GM23248 (cell line): ENCODE results near the gene RNASE7. TPM values are rescaled to one million over a fixed set of nuclear protein-coding genes. Genes with fewer than 3 reads are reported as not detected.
A peak's percentile ranks its signal among the peaks of the same experiment; 100 is the strongest.

Experiments used
- DNase-seq: peaks from one replicate; pipeline ENCODE4 v3.0.0-alpha.2; 2015
- H2AFZ ChIP-seq: fragments of 200-600 bp; sonication (generic); 2 replicates; pipeline ENCODE4 v1.6.1; 2016; ENCODE audit warnings: antibody characterized with exemption
- H3F3A ChIP-seq: fragments of 200-600 bp; sonication (generic); 2 replicates; pipeline ENCODE4 v1.6.1; 2016; ENCODE audit warnings: mild to moderate bottlenecking, antibody characterized with exemption, mixed run types; ENCODE audit not compliant: insufficient read depth
- H3K27ac ChIP-seq: fragments of 200-600 bp; sonication (generic); 2 replicates; pipeline ENCODE4 v1.5.1; 2016; ENCODE audit warnings: mild to moderate bottlenecking
- H3K27me3 ChIP-seq: fragments of 200-600 bp; sonication (generic); replicated peaks from 2 replicates; pipeline ENCODE4 v1.6.1; 2016; ENCODE audit warnings: mild to moderate bottlenecking; ENCODE audit not compliant: insufficient read depth
- H3K36me3 ChIP-seq: fragments of 200-600 bp; sonication (generic); 2 replicates; pipeline ENCODE4 v1.6.1; 2016; ENCODE audit warnings: low read depth, mild to moderate bottlenecking
- H3K4me1 ChIP-seq: fragments of 200-600 bp; sonication (generic); 2 replicates; pipeline ENCODE4 v1.6.1; 2016; ENCODE audit warnings: mild to moderate bottlenecking; ENCODE audit not compliant: insufficient read depth
- H3K4me2 ChIP-seq: fragments of 200-600 bp; sonication (generic); one replicate; pipeline ENCODE4 v1.6.1; 2016; ENCODE audit warnings: mild to moderate bottlenecking; ENCODE audit not compliant: unreplicated experiment
- H3K4me3 ChIP-seq: fragments of 200-600 bp; sonication (generic); 2 replicates; pipeline ENCODE4 v1.5.1; 2016; ENCODE audit warnings: mild to moderate bottlenecking
- H3K79me2 ChIP-seq: fragments of 200-600 bp; sonication (generic); 2 replicates; pipeline ENCODE4 v1.6.1; 2016; ENCODE audit warnings: mild to moderate bottlenecking; ENCODE audit not compliant: insufficient read depth
- H3K9ac ChIP-seq: fragments of 200-600 bp; sonication (generic); 2 replicates; pipeline ENCODE4 v1.6.1; 2016; ENCODE audit warnings: mild to moderate bottlenecking
- H3K9me2 ChIP-seq: fragments of 200-600 bp; sonication (generic); 2 replicates; pipeline ENCODE4 v1.6.1; 2016; ENCODE audit warnings: mixed run types, mild to moderate bottlenecking, moderate library complexity; ENCODE audit not compliant: insufficient read depth
- H3K9me3 ChIP-seq: fragments of 200-600 bp; sonication (generic); one replicate; pipeline ENCODE4 v1.6.1; 2017; ENCODE audit warnings: low read depth
- H4K20me1 ChIP-seq: fragments of 200-600 bp; sonication (generic); 2 replicates; pipeline ENCODE4 v1.6.0; 2016; ENCODE audit not compliant: insufficient read depth
- EZH2 ChIP-seq: fragments of 200-600 bp; sonication (generic); IDR thresholded peaks from 2 replicates; pipeline ENCODE4 v1.6.1; 2018; ENCODE audit warnings: antibody characterized with exemption, mild to moderate bottlenecking; ENCODE audit not compliant: insufficient read depth, poor library complexity, severe bottlenecking
- EZH2phosphoT487 ChIP-seq: fragments of 200-600 bp; sonication (generic); IDR thresholded peaks from 2 replicates; pipeline ENCODE4 v1.6.1; 2018; ENCODE audit warnings: antibody characterized with exemption, moderate library complexity, mild to moderate bottlenecking, low read depth; ENCODE audit not compliant: insufficient read depth
- WGBS, 2 experiments: methylation state at CpG; one replicate each; pipeline ENCODE4 v1.1.6; 2015 to 2017; ENCODE audit warnings: low lambda C conversion rate in 2 of 2, low coverage in 1 of 2; ENCODE audit errors: missing lambda C conversion rate in 2 of 2; 5-methylcytosine and 5-hydroxymethylcytosine counted together
- in situ Hi-C: fragments of 300-500 bp; cut with MboI; formaldehyde crosslinking; loops from 2 replicates; pipeline ENCODE4 v1.15.0; 2020
- polyA plus RNA-seq: library from polyadenylated mRNA; unstranded; fragments of >200 nt; fragmentation: Nextera tagmentation; extraction: Ambion mirVana; gene quantifications from 2 replicates; pipeline ENCODE4 v1.2.1, GENCODE V29; 2016
- total RNA-seq: library from RNA; depleted of rRNA; stranded (reverse); fragments of >200 nt; shearing (Covaris generic); gene quantifications from 2 replicates; pipeline ENCODE4 v1.2.3, GENCODE V29; 2014

RNASE7 gene
- total and polyA plus RNA-seq, 2 experiments from 2014 or later: not detected

GRCh38 chr14:21061347-21061668, 19.1 kb downstream of the RNASE7 start:
- Histone ChIP-seq H3K4me1 (peaks cover 26% of the 10 kb centered on the region), H3K36me3 (no peaks in the 10 kb centered on the region), H3K79me2 (no peaks in the 10 kb centered on the region), H3K4me3 (no peak overlapping the region), H3K27me3 (no peaks in the 10 kb centered on the region), H3K9me3 (no peaks in the 10 kb centered on the region), H3K27ac (no peak overlapping the region), H3F3A (peaks cover 10% of the 10 kb centered on the region; the same call in 1 of the 2 replicates), H3K9me2 (no peaks in the 10 kb centered on the region), H4K20me1 (no peaks in the 10 kb centered on the region), H2AFZ (no peak overlapping the region), H3K9ac (no peak overlapping the region), H3K4me2 (no peak overlapping the region)
- DNase-seq: no peak
- 92 to 98% methylated on average over 3 of the region's 3 CpGs for WGBS, 2 experiments
- in situ Hi-C loops: no loop called here
- no peak for TF ChIP-seq EZH2
- TF ChIP-seq EZH2phosphoT487: no peak

DNA sequence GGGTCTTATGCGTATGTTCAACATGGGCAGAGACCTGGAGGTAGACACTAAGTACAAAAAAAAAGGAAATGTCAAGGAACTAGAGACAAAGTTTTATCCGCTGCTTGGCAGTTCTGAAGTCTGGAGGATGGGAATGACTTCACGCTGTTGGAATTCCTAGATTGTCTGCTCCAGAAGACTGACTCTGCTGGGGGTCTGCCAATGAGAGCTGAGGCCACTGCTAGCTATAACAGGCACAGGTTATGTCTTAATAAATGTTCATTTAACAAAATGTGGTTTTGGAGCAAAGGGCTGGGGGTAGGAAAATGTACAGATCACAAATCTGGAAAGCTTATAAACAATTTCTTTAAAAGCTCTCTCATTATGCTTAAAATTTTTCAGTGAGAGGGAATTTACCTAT, 21.3 kb downstream of the RNASE7 start:
- Histone ChIP-seq H2AFZ (no peak overlapping the region), H3K4me3 (no peak overlapping the region), H3K4me1 (peaks cover 23% of the 10 kb centered on the region), H3K9ac (no peak overlapping the region), H3K9me2 (no peaks in the 10 kb centered on the region), H3K27me3 (no peaks in the 10 kb centered on the region), H3K9me3 (no peaks in the 10 kb centered on the region), H3K79me2 (no peaks in the 10 kb centered on the region), H3K27ac (no peak overlapping the region), H4K20me1 (no peaks in the 10 kb centered on the region), H3F3A (peaks cover 10% of the 10 kb centered on the region; the same call in 1 of the 2 replicates), H3K36me3 (no peaks in the 10 kb centered on the region), H3K4me2 (peak overlapping the region; percentile 9)
- in situ Hi-C loops: no loop called here
- WGBS, 2 experiments: 6 to 7% methylated on average over 3 of the region's 3 CpGs
- TF ChIP-seq EZH2phosphoT487 (no peak), EZH2 (no peak)
- DNase-seq: peak; percentile 86

GRCh38 chr14:21066882-21067502, 24.8 kb downstream of the RNASE7 start:
- no peaks in the 10 kb centered on the region for H3K36me3 ChIP-seq
- in situ Hi-C loops: no loop called here
- H3K9ac ChIP-seq: no peak overlapping the region
- H4K20me1 ChIP-seq: no peaks in the 10 kb centered on the region
- no peak overlapping the region for H2AFZ ChIP-seq
- peaks cover 27% of the 10 kb centered on the region for H3K4me1 ChIP-seq
- no peak overlapping the region for H3K27ac ChIP-seq
- no peak overlapping the region for H3K4me2 ChIP-seq
- H3K9me2 ChIP-seq: no peaks in the 10 kb centered on the region
- TF ChIP-seq EZH2: no peak
- no peak for TF ChIP-seq EZH2phosphoT487
- H3K9me3 ChIP-seq: no peaks in the 10 kb centered on the region
- 59 to 67% methylated on average over 7 of the region's 7 CpGs for WGBS, 2 experiments
- peak; percentile 23 for DNase-seq
- H3F3A ChIP-seq: peaks cover 21% of the 10 kb centered on the region; the same call in 1 of the 2 replicates
- H3K27me3 ChIP-seq: no peaks in the 10 kb centered on the region
- H3K79me2 ChIP-seq: no peaks in the 10 kb centered on the region
- H3K4me3 ChIP-seq: no peak overlapping the region

- WGBS, 2 experiments: 4 to 5% methylated on average over 43 to 45 of the region's 45 CpGs
- Histone ChIP-seq H3K4me3 (peak overlapping the region; percentile 87), H3F3A (peaks cover 30% of the 10 kb centered on the region), H3K27me3 (no peaks in the 10 kb centered on the region), H3K9me2 (no peaks in the 10 kb centered on the region), H3K27ac (peak overlapping the region; percentile 100; the same call in 1 of the 2 replicates), H3K4me2 (peak overlapping the region; percentile 99), H3K9ac (peak overlapping the region; percentile 96), H3K4me1 (peaks cover 29% of the 10 kb centered on the region), H3K79me2 (peaks cover 12% of the 10 kb centered on the region), H3K9me3 (no peaks in the 10 kb centered on the region), H3K36me3 (no peaks in the 10 kb centered on the region), H4K20me1 (no peaks in the 10 kb centered on the region), H2AFZ (peak overlapping the region; percentile 81)
- DNase-seq: peak; percentile 83
- in situ Hi-C loops: no loop called here
- TF ChIP-seq EZH2phosphoT487: no peak
- TF ChIP-seq EZH2: no peak
Observed at GRCh38 chr14:21068521-21069387, 26.6 kb downstream of the RNASE7 start.
